Measurements from ENCODE around the gene SPATA3.

The SPATA3 gene

DNA sequence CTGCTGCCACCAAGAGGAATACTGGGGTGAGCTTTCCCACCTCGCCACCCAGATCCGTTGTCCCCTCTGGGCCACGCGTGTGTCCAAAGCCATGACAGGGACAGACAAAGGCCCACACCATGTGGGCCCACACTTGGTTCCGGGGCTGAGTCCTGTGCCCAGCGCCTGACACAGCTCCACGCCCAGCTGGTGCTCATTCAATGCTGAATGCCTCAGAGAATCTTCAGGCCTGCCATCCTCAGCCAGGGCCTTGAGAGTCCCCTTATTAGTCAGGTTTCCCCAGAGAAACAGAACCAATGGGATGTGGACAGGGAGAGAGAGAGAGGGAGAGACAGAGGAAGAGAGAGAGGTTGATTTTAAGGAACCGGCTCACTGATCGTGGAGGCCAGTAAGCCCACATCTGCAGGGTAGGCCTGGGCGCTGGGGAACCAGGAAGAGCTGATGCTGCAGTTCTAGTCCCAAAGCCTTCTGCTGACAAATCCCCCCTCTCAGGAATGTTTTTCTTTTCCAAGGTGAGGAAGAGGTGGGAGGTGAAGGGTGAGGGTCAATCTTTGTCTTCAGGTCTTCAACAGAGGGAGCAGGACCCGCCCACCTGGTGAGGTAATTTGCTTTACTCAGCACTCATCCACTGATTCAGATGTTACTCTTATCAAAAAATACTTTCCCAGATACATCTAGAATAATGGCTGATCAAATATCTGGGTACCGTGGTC, 10.2 kb upstream of the SPATA3 start:
- TF ChIP-seq, protein P1, sequence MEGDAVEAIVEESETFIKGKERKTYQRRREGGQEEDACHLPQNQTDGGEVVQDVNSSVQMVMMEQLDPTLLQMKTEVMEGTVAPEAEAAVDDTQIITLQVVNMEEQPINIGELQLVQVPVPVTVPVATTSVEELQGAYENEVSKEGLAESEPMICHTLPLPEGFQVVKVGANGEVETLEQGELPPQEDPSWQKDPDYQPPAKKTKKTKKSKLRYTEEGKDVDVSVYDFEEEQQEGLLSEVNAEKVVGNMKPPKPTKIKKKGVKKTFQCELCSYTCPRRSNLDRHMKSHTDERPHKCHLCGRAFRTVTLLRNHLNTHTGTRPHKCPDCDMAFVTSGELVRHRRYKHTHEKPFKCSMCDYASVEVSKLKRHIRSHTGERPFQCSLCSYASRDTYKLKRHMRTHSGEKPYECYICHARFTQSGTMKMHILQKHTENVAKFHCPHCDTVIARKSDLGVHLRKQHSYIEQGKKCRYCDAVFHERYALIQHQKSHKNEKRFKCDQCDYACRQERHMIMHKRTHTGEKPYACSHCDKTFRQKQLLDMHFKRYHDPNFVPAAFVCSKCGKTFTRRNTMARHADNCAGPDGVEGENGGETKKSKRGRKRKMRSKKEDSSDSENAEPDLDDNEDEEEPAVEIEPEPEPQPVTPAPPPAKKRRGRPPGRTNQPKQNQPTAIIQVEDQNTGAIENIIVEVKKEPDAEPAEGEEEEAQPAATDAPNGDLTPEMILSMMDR (IDR thresholded peaks at IDR 0.05; ENCODE audit: low read length), result no peak
- no peak for TF ChIP-seq EZH2 (IDR thresholded peaks at IDR 0.05; ENCODE audit: borderline replicate concordance, low read length)
- Histone ChIP-seq H3K9me2 (ENCODE audit: low read depth, low read length) (no peaks in the 10 kb centered on the region), H3K4me3 (ENCODE audit: low read depth, low read length, poor library complexity, severe bottlenecking) (no peak overlapping the region), H2AFZ (ENCODE audit: low read length) (no peak overlapping the region), H3F3A (ENCODE audit: insufficient read depth, low read length) (no peaks in the 10 kb centered on the region), H3K9me3 (ENCODE audit: low read length) (no peaks in the 10 kb centered on the region), H3K27me3 (ENCODE audit: insufficient read depth, low read length) (no peaks in the 10 kb centered on the region), H4K20me1 (ENCODE audit: insufficient read depth, low read length) (no peaks in the 10 kb centered on the region), H3K27ac (ENCODE audit: low read depth, low read length, poor library complexity, severe bottlenecking) (no peak overlapping the region), H3K4me1 (ENCODE audit: insufficient read depth, low read length, severe bottlenecking) (peaks cover 6% of the 10 kb centered on the region), H3K36me3 (ENCODE audit: insufficient read depth, low read length) (no peaks in the 10 kb centered on the region), H3K4me2 (ENCODE audit: low read length) (no peak overlapping the region), H3K9ac (ENCODE audit: low read length) (no peak overlapping the region), H3K79me2 (ENCODE audit: insufficient read depth, low read length) (no peaks in the 10 kb centered on the region)

DNA sequence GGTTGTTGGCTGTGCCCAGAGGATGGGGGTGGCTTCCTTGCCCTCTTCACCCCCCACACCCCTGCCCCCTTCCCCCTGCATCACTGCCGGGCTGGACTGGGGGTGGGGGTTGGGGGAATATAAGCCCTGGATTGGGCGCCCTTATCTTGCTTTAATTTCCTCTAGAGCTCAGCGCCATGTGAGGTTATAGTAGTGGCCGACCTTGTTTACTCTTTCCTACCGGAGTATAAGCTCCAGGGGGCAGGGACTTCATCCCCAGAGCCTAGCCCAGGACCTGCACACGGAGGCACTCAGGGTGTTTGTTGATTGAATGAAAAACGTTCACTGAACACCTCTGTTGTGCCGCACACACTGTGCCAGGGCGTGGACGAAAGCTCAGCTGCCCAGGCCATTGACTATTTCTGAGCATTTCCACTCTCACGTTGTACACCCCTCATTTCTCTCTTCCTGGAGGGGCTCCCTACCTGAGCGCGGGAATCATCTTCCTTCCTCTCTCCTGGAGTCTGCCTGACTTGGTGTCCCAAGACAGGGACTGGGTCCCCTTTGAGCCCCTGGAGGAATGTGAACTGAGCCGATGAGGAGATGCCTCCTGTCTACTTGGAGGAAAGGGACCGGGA, 9.3 kb upstream of the SPATA3 start:
- H3K36me3 ChIP-seq (ENCODE audit: insufficient read depth, low read length), result no peaks in the 10 kb centered on the region
- H2AFZ ChIP-seq (ENCODE audit: low read length), result peak overlapping the region; percentile 95
- H3K27me3 ChIP-seq (ENCODE audit: insufficient read depth, low read length), result no peaks in the 10 kb centered on the region
- H3K9me2 ChIP-seq (ENCODE audit: low read depth, low read length), result no peaks in the 10 kb centered on the region
- H3K27ac ChIP-seq (ENCODE audit: low read depth, low read length, poor library complexity, severe bottlenecking), result no peak overlapping the region
- H4K20me1 ChIP-seq (ENCODE audit: insufficient read depth, low read length), result no peaks in the 10 kb centered on the region
- no peak for TF ChIP-seq EZH2 (IDR thresholded peaks at IDR 0.05; ENCODE audit: borderline replicate concordance, low read length)
- TF ChIP-seq, protein P1 (IDR thresholded peaks at IDR 0.05; ENCODE audit: low read length), result no peak
- peaks cover 6% of the 10 kb centered on the region for H3K4me1 ChIP-seq (ENCODE audit: insufficient read depth, low read length, severe bottlenecking)
- no peaks in the 10 kb centered on the region for H3K79me2 ChIP-seq (ENCODE audit: insufficient read depth, low read length)
- H3K4me3 ChIP-seq (ENCODE audit: low read depth, low read length, poor library complexity, severe bottlenecking), result peak overlapping the region; percentile 58
- H3F3A ChIP-seq (ENCODE audit: insufficient read depth, low read length), result no peaks in the 10 kb centered on the region
- no peaks in the 10 kb centered on the region for H3K9me3 ChIP-seq (ENCODE audit: low read length)
- peak overlapping the region; percentile 41; the same call in 1 of the 2 replicates for H3K9ac ChIP-seq (ENCODE audit: low read length)
- H3K4me2 ChIP-seq (ENCODE audit: low read length), result peak overlapping the region; percentile 83

DNA sequence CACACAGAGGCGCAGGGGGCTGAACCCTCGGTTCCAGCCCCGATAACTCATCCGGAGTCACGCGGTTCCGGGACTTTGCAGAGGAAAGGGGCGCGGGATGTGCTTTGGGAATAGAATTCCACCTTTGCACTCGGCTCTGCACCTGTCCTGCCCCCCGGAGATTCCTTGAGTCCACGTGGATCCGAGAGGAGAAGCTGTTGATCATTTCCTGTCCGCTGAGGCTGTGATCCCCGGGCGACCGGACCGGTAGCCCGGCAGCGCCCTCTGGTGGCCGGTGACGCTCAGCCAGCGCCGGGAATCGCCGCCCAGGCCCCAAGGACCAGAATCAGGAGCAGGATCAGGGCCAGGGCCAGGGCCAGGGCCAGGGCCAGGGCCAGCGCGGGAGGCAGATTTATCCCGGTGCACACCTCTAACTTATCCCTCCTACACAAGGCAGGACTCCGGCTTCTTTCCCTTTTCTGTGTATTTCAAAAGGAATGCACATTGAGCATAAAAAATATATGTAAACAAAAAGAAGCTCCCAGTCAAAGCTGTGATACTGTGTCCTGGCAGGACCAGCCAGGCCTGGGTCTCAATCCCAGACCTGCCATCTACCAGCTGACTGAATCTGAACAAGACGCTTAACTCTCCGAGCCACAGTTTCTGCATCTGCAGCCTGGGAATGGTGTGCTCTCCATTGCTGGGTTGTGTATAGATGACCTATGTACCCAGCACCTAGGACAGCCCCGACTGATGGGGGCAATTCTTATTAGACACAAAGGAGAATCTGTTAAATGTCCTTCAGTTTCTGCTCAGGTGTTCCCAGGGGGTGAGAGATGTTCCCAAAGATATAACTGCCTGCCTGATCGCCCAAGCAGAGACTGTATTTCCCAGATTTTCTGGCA, 8.5 kb upstream of the SPATA3 start:
- Histone ChIP-seq H3K4me2 (ENCODE audit: low read length) (peak overlapping the region; percentile 83), H4K20me1 (ENCODE audit: insufficient read depth, low read length) (no peaks in the 10 kb centered on the region), H3K27ac (ENCODE audit: low read depth, low read length, poor library complexity, severe bottlenecking) (no peak overlapping the region), H3K9me3 (ENCODE audit: low read length) (no peaks in the 10 kb centered on the region), H2AFZ (ENCODE audit: low read length) (peak overlapping the region; percentile 95), H3F3A (ENCODE audit: insufficient read depth, low read length) (no peaks in the 10 kb centered on the region), H3K9me2 (ENCODE audit: low read depth, low read length) (no peaks in the 10 kb centered on the region), H3K79me2 (ENCODE audit: insufficient read depth, low read length) (no peaks in the 10 kb centered on the region), H3K27me3 (ENCODE audit: insufficient read depth, low read length) (no peaks in the 10 kb centered on the region), H3K4me3 (ENCODE audit: low read depth, low read length, poor library complexity, severe bottlenecking) (peak overlapping the region; percentile 58), H3K36me3 (ENCODE audit: insufficient read depth, low read length) (no peaks in the 10 kb centered on the region), H3K9ac (ENCODE audit: low read length) (peak overlapping the region; percentile 41; the same call in 1 of the 2 replicates), H3K4me1 (ENCODE audit: insufficient read depth, low read length, severe bottlenecking) (peaks cover 6% of the 10 kb centered on the region)
- TF ChIP-seq EZH2 (IDR thresholded peaks at IDR 0.05; ENCODE audit: borderline replicate concordance, low read length), result no peak
- TF ChIP-seq, protein P1 (IDR thresholded peaks at IDR 0.05; ENCODE audit: low read length), result peak; percentile 95

Data from OCI-LY1 (cell line).